Measurements from ENCODE around the gene ANKRD66.

Gene ANKRD66

DNA sequence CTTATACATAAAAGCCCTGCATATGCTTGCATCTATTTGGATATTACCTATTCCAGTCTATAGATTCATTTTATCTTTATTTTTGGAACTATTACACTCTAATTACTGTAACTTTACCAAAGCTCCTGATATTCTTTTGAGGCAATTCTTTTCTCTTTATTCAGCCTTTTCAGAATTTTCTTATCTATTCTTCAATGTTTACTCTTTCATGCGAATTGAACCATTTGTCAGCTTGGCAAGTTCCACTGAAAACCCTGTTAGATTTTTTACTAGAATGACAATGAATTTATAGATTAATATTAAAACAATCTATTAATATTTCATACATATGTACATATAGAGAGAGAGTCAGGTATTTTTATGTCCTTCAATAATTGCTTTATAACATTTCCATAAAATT is 45.9 kb downstream of the ANKRD66 start:
- no peak for DNase-seq

DNA sequence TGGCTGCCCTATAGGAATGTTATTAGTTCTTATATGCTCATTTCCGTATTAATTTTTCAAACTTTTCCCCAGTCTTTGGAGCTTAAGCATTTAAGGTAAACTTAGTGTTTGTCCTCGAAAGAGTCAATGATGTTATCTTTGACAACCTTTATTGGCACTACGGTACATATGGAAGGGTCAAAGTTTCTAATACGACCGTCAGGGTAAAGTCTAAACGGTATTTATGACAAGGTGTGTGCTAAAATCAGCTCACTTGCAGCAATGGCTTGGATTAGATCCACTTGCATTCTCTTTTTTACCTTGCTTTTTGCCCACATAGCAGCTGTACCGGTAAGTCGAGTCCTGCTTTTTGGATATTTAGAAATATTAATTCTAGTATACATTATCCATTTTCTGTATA is 46.4 kb downstream of the ANKRD66 start, which contains the start of gene MEP1A:
TSS of gene MEP1A (plus strand) at position 252 of the 400 bp plus-strand sequence. CDS start at position 262, 10 bp downstream.
- DNase-seq, result no peak

DNA sequence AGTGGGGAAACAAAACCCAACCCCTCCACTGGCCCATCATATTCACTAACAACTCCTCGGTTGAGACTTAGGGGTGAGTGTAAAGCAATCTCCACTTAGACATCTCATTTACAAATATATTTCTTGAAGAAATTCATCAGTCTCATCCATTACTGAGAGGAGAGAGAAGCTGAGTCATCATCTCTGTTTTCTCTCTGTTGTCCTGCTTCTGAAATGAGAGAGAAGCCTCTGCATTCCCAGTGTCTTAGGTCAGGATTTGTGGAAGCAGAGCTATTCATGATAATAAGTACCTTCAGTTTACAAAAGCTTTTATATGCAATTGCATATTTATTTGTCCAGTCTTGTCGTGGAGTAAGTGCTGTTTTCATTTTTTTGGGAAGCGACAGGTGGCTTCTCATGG is 47.3 kb downstream of the ANKRD66 start:
- DNase-seq, result no peak

DNA sequence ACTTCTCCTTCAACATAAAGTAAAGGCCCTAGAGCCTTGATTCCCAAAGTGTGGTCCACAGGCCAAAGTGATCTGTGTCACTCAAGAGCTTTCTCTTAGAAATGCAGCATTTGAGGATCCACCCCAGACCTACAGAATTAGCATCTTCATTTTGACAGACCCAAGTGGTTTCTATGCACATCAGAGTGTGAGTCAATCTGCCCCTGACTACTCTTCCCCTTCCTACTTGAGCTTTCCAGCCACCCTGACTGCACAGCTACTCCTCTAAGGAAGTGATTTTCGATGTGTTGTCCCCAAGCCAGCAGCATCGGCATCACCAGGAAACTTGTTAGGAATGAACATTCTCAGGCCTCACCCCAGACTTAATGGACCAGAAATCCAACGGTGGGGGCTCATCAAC is 49.1 kb downstream of the ANKRD66 start:
- no peak for DNase-seq

DNA sequence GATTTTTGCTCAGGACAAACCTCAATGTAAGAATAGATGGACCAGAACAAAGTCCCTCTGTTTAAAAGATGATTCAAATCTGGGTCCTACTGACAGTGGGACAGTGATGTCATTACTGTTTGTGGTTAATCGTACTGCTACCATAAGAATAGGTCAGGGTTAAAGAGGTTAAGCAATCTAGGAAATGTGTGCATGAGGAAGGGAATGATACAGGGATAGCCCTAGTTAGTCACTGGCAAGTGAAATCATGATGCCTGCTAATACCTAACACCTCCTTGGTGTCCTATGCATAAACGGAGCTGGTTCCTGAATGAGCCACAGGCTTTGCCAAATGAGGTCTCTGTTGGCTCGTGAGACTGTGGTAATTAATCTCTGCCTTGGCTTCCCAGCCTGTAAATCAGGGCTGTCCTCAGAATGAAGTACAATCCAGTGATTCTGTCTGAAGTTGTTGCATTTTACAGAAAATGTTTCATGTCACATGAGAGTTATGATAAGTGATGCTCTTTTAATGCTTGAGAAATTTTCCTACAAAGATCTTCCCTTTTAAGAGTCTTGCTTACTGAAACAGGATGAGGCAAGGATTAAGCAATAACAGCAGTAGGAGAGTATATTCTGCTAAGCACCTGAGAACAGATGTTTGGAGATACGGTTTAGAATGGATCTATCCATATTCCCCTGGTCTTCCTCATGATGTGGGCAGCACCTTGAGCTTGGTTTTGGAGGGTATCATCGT is 50.3 kb downstream of the ANKRD66 start:
- no peak for DNase-seq

DNA sequence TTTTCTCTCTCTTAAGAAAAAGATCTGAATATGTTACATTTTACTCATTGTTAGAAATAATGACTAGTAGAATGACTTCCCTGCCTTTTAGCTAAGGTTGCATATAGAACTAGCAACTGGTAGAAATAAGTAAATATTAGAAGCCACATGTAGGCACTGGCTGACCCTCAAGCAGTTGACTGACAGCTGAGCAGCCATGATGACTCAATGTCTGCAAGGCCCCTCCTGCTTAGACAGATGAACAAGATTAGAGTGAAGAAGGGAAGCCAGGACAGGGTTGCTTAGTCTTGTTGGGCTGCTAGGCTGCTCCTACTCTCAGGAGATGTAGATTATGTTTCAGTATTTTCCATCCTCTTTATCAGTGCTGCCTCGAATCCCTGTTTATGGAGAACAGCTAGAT is 52.9 kb downstream of the ANKRD66 start:
- no peak for DNase-seq

DNA sequence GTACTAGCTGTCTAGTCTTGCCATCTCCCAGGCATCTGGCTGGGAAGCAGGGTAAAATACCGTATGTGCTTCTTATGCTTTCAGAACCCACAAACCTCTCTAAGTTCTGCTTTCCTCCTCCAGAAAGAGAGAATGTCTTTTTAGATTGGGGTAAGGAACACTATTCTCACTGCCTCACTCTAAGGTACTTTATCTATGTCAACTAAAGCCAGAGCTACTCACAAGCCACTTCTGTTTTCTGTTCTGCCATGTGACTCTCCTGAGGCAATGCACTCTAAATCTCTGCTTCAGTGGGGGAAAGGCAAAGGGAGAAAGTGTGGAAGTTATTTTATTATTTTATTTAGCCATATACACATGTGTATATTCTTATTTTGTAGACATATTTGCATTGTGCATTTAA is 62.1 kb downstream of the ANKRD66 start:
- peak; percentile 59 for DNase-seq
